HepG2 (cell line): ENCODE measurements around the gene RAD51D. TPM values are rescaled to one million over a fixed set of nuclear protein-coding genes. Genes with fewer than 3 reads are reported as not detected.
A peak's percentile ranks its signal among the peaks of the same experiment; 100 is the strongest.

Source experiments
- ARNTL ChIP-seq: sonication (generic); formaldehyde crosslinking; IDR thresholded peaks from 2 replicates; pipeline ENCODE4 v1.4.0; 2020; ENCODE audit warnings: mild to moderate bottlenecking, missing genetic modification reagents
- ATF7-NPFF ChIP-seq: sonication (generic); formaldehyde crosslinking; IDR thresholded peaks from 2 replicates; pipeline ENCODE4 v1.8.1; 2023; ENCODE audit warnings: mild to moderate bottlenecking, low read depth, missing genetic modification reagents, moderate library complexity
- CBFB ChIP-seq: sonication (generic); formaldehyde crosslinking; IDR thresholded peaks from 2 replicates; pipeline ENCODE4 v1.4.0; 2020; ENCODE audit warnings: missing genetic modification reagents
- GATAD1 ChIP-seq: IDR thresholded peaks from 2 replicates; pipeline ENCODE4 v1.6.1; 2016; ENCODE audit warnings: missing genetic modification reagents, missing compliant biosample characterization
- JUND ChIP-seq: sonication (generic); formaldehyde crosslinking; IDR thresholded peaks from 2 replicates; pipeline ENCODE4 v1.8.0; 2022; ENCODE audit warnings: mild to moderate bottlenecking, missing genetic modification reagents
- KDM4B ChIP-seq: sonication (generic); formaldehyde crosslinking; IDR thresholded peaks from 2 replicates; pipeline ENCODE4 v1.4.0; 2020; ENCODE audit warnings: missing genetic modification reagents
- KMT2A ChIP-seq: sonication (generic); formaldehyde crosslinking; IDR thresholded peaks from 2 replicates; pipeline ENCODE4 v1.4.0; 2020; ENCODE audit warnings: missing genetic modification reagents
- MED13 ChIP-seq: sonication (generic); formaldehyde crosslinking; IDR thresholded peaks from 2 replicates; pipeline ENCODE4 v1.5.0; 2020; ENCODE audit warnings: missing genetic modification reagents
- MXD4 ChIP-seq: IDR thresholded peaks from 2 replicates; pipeline ENCODE4 v1.6.1; 2016; ENCODE audit warnings: mild to moderate bottlenecking, missing biosample characterization, missing genetic modification reagents
- NFE2 ChIP-seq: sonication (generic); formaldehyde crosslinking; IDR thresholded peaks from 2 replicates; pipeline ENCODE4 v1.4.0; 2020; ENCODE audit warnings: missing genetic modification reagents
- NONO ChIP-seq, 2 experiments: fragments of 450-650 bp in 1 of 2; sonication (generic) in 1 of 2; formaldehyde crosslinking in 1 of 2; IDR thresholded peaks in 1 of 2; conservative IDR thresholded peaks in 1 of 2; 2 replicates each; pipeline versions ENCODE4 v1.6.1 to v1.8.0; 2017 to 2022; ENCODE audit warnings: mild to moderate bottlenecking in 1 of 2, missing genetic modification reagents in 1 of 2, moderate library complexity in 1 of 2
- POLR2AphosphoS2 ChIP-seq: IDR thresholded peaks from 2 replicates; pipeline ENCODE4 v1.6.1; 2011; ENCODE audit warnings: low read depth, low read length, improper control_type of control experiment
- PPARG ChIP-seq: conservative IDR thresholded peaks from 2 replicates; pipeline ENCODE4 v1.6.1; 2016; ENCODE audit warnings: missing biosample characterization, missing genetic modification reagents
- REPIN1 ChIP-seq: sonication (generic); formaldehyde crosslinking; IDR thresholded peaks from 2 replicates; pipeline ENCODE4 v1.8.0; 2022; ENCODE audit warnings: missing genetic modification reagents, low read depth, mild to moderate bottlenecking, borderline replicate concordance
- SMAD1 ChIP-seq: sonication (generic); formaldehyde crosslinking; IDR thresholded peaks from 2 replicates; pipeline ENCODE4 v1.4.0; 2020; ENCODE audit warnings: missing genetic modification reagents, low read depth, mild to moderate bottlenecking, borderline replicate concordance
- SP2 ChIP-seq: sonication (generic); formaldehyde crosslinking; IDR thresholded peaks from 2 replicates; pipeline ENCODE4 v1.5.1; 2020; ENCODE audit warnings: mild to moderate bottlenecking, missing genetic modification reagents
- TCF12 ChIP-seq, 2 experiments: fragments of 450-650 bp in 1 of 2; sonication (generic) in 1 of 2; formaldehyde crosslinking in 1 of 2; IDR thresholded peaks; 2 replicates each; pipeline versions ENCODE4 v1.6.1 to v1.8.0; 2017 to 2022; ENCODE audit warnings: antibody characterized with exemption in 1 of 2, mild to moderate bottlenecking in 1 of 2, missing genetic modification reagents in 1 of 2, moderate library complexity in 1 of 2
- YEATS2 ChIP-seq: sonication (generic); formaldehyde crosslinking; IDR thresholded peaks from 2 replicates; pipeline ENCODE4 v1.4.0; 2020; ENCODE audit warnings: missing genetic modification reagents, borderline replicate concordance
- ZFY ChIP-seq: sonication (generic); formaldehyde crosslinking; IDR thresholded peaks from 2 replicates; pipeline ENCODE4 v1.4.0; 2020; ENCODE audit warnings: missing genetic modification reagents
- ZMYM2 ChIP-seq: sonication (generic); formaldehyde crosslinking; IDR thresholded peaks from 2 replicates; pipeline ENCODE4 v1.8.0; 2022; ENCODE audit warnings: mild to moderate bottlenecking, missing genetic modification reagents
- ZNF121 ChIP-seq: sonication (generic); formaldehyde crosslinking; IDR thresholded peaks from 2 replicates; pipeline ENCODE4 v1.5.0; 2020; ENCODE audit warnings: mild to moderate bottlenecking, missing genetic modification reagents
- ZNF296 ChIP-seq: sonication (generic); formaldehyde crosslinking; conservative IDR thresholded peaks from 2 replicates; pipeline ENCODE4 v1.5.0; 2020; ENCODE audit warnings: mild to moderate bottlenecking, missing genetic modification reagents
- ZNF3 ChIP-seq: IDR thresholded peaks from 2 replicates; pipeline ENCODE4 v1.7.0; 2017; ENCODE audit warnings: inconsistent platforms
- ZNF496 ChIP-seq: sonication (generic); formaldehyde crosslinking; IDR thresholded peaks from 2 replicates; pipeline ENCODE4 v1.8.1; 2023; ENCODE audit warnings: mild to moderate bottlenecking, moderate library complexity, missing genetic modification reagents; ENCODE audit not compliant: insufficient replicate concordance
- ZNF556 ChIP-seq: sonication (generic); formaldehyde crosslinking; IDR thresholded peaks from 2 replicates; pipeline ENCODE4 v1.4.0; 2020; ENCODE audit warnings: mild to moderate bottlenecking, missing genetic modification reagents, borderline replicate concordance
- ZNF567 ChIP-seq: sonication (generic); formaldehyde crosslinking; IDR thresholded peaks from 2 replicates; pipeline ENCODE4 v1.8.1; 2023; ENCODE audit warnings: mild to moderate bottlenecking, missing genetic modification reagents, borderline replicate concordance
- ZNF777 ChIP-seq: sonication (generic); formaldehyde crosslinking; IDR thresholded peaks from 2 replicates; pipeline ENCODE4 v1.4.0; 2020; ENCODE audit warnings: missing genetic modification reagents
- polyA plus RNA-seq, 8 experiments: library from polyadenylated mRNA; depleted of rRNA in 3 of 8; stranded (reverse) in 7 of 8; unstranded in 1 of 8; fragments of >200 nt; fragmentation: Illumina TruSeq in 4 of 8; extraction: Trizol in 4 of 8; gene quantifications; 2 replicates each; pipeline versions ENCODE4 v1.2.1 to v1.2.3, GENCODE V29; 2011 to 2016; ENCODE audit warnings: low read depth in 4 of 8, missing spikeins in 1 of 8, mixed read lengths in 1 of 8; ENCODE audit not compliant: insufficient read depth in 1 of 8
- total RNA-seq, 5 experiments: library from RNA; depleted of rRNA; stranded (reverse); fragments of >200 nt; fragmentation: Illumina TruSeq; extraction: Trizol; gene quantifications; 2 replicates each; pipeline ENCODE4 v1.2.3, GENCODE V29; 2016; ENCODE audit warnings: low read depth in 1 of 5
- TF ChIP-seq, protein P1 (sequence below): IDR thresholded peaks from 2 replicates; pipeline ENCODE4 v1.6.1; 2016; ENCODE audit warnings: low read depth, missing genetic modification reagents, missing compliant biosample characterization

The RAD51D gene
- total and polyA plus RNA-seq, 2 of the 13 experiments (the other 11 are each of a cell fraction or from before 2014, with no cell fraction given), result 6.7 to 13.1 TPM

DNA sequence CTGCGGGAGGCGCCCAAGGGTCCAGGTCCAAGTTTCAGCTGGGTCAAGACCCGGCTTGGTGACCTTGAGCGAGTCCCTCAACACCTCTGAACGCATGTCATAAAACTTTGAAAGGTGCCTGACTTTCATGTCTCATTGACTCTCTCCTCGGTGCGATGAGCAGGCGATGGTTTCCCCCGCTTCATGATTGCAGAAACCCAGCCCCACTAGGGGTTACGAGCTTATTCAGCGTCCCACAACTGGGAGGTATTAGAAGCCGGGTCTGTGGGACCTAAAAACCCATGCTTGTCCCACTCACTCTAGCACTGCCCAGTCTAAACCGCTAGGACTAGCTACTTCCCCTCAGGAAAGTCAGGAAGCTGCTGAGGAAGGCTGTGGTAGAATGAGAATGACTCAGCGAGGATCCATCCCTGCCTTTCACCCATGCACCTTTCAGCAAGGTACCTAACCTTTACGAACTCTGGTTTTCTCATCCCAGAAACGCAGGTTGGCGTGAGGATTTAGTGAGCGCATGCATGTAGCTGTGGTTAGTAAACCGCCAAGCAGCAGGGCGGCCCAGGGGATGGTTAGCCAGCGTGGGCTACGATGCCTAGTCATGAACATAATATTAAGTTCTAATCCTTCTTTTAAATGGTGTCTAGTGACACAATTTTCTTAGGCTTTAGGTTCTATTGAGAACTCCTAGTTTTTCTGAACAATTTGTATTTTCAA lies 29.9 kb downstream of the RAD51D start (continued):
- TF ChIP-seq NONO (IDR thresholded peaks at IDR 0.05) (no peak), NONO (CRISPR knock-in tag; conservative IDR thresholded peaks at IDR 0.05) (no peak), ATF7-NPFF (CRISPR knock-in tag) (no peak), YEATS2 (no peak), CBFB (CRISPR knock-in tag) (no peak), PPARG (CRISPR knock-in tag) (no peak), ZNF556 (CRISPR knock-in tag) (0 out of 2 replicates have a peak, but pooled peaks have one; percentile 23), MED13 (no peak), ZNF567 (CRISPR knock-in tag) (no peak), JUND (CRISPR knock-in tag) (no peak), SP2 (no peak), REPIN1 (CRISPR knock-in tag) (0 out of 2 replicates have a peak, but pooled peaks have one; percentile 13), ZNF777 (CRISPR knock-in tag) (no peak), KDM4B (peak; percentile 13; the same call in 1 of the 2 replicates), ZFY (CRISPR knock-in tag) (no peak), GATAD1 (CRISPR knock-in tag) (no peak), NFE2 (peak; percentile 85), MXD4 (CRISPR knock-in tag) (no peak), ZNF296 (CRISPR knock-in tag) (no peak), KMT2A (CRISPR knock-in tag) (no peak), ZNF496 (no peak), ARNTL (CRISPR knock-in tag) (no peak), TCF12 (IDR thresholded peaks at IDR 0.05) (no peak), TCF12 (CRISPR knock-in tag; IDR thresholded peaks at IDR 0.05) (no peak), ZNF121 (CRISPR knock-in tag) (no peak), ZNF3 (no peak), ZMYM2 (no peak), SMAD1 (CRISPR knock-in tag) (no peak), POLR2AphosphoS2 (no peak)
- TF ChIP-seq, protein P1, sequence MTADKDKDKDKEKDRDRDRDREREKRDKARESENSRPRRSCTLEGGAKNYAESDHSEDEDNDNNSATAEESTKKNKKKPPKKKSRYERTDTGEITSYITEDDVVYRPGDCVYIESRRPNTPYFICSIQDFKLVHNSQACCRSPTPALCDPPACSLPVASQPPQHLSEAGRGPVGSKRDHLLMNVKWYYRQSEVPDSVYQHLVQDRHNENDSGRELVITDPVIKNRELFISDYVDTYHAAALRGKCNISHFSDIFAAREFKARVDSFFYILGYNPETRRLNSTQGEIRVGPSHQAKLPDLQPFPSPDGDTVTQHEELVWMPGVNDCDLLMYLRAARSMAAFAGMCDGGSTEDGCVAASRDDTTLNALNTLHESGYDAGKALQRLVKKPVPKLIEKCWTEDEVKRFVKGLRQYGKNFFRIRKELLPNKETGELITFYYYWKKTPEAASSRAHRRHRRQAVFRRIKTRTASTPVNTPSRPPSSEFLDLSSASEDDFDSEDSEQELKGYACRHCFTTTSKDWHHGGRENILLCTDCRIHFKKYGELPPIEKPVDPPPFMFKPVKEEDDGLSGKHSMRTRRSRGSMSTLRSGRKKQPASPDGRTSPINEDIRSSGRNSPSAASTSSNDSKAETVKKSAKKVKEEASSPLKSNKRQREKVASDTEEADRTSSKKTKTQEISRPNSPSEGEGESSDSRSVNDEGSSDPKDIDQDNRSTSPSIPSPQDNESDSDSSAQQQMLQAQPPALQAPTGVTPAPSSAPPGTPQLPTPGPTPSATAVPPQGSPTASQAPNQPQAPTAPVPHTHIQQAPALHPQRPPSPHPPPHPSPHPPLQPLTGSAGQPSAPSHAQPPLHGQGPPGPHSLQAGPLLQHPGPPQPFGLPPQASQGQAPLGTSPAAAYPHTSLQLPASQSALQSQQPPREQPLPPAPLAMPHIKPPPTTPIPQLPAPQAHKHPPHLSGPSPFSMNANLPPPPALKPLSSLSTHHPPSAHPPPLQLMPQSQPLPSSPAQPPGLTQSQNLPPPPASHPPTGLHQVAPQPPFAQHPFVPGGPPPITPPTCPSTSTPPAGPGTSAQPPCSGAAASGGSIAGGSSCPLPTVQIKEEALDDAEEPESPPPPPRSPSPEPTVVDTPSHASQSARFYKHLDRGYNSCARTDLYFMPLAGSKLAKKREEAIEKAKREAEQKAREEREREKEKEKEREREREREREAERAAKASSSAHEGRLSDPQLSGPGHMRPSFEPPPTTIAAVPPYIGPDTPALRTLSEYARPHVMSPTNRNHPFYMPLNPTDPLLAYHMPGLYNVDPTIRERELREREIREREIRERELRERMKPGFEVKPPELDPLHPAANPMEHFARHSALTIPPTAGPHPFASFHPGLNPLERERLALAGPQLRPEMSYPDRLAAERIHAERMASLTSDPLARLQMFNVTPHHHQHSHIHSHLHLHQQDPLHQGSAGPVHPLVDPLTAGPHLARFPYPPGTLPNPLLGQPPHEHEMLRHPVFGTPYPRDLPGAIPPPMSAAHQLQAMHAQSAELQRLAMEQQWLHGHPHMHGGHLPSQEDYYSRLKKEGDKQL (CRISPR knock-in tag), result no peak
